Activated T-helper 1 cell treated with anti-CD3 and anti-CD28 coated beads, Interleukin-12 subunit alpha, Interleukin-12 subunit beta, Interleukin-2, Interleukin-4 antibody, amounts not matched to agents 30 ng/mL and 10 ng/mL and 1 ng/mL, durations not matched to agents 14 hours and 24 hours and 36 hours (primary cell): ENCODE data around the gene PDE10A. TPM values are rescaled to one million over a fixed set of nuclear protein-coding genes. Genes with fewer than 3 reads are reported as not detected.
"Not testable (repeated sequence)": the region's sequence is repeated elsewhere in the genome, so short reads cannot be mapped to it uniquely, and the experiment has no call there.

Source experiments
- DNase-seq: peaks from one replicate; pipeline ENCODE4 v3.0.0; 2021; ENCODE audit warnings: low spot score
- H3K27ac Mint-ChIP-seq: one replicate; pipeline ENCODE4 v1.8.0; 2021; ENCODE audit warnings: mild to moderate bottlenecking, mixed read lengths
- H3K27me3 Mint-ChIP-seq: one replicate; pipeline ENCODE4 v1.8.0; 2022; ENCODE audit warnings: mild to moderate bottlenecking, moderate library complexity, mixed read lengths; ENCODE audit not compliant: insufficient read depth
- H3K36me3 Mint-ChIP-seq: one replicate; pipeline ENCODE4 v1.8.0; 2021; ENCODE audit warnings: low read depth, mixed read lengths
- H3K4me1 Mint-ChIP-seq: one replicate; pipeline ENCODE4 v1.8.0; 2021; ENCODE audit warnings: low read depth, mixed read lengths
- H3K4me3 Mint-ChIP-seq: one replicate; pipeline ENCODE4 v1.8.0; 2021; ENCODE audit warnings: mild to moderate bottlenecking, moderate library complexity, mixed read lengths
- H3K9me3 Mint-ChIP-seq: one replicate; pipeline ENCODE4 v1.8.0; 2021; ENCODE audit warnings: mixed read lengths
- intact Hi-C: fragments of 100-400 bp; cut with micrococcal nuclease; formaldehyde crosslinking; loops from one replicate; pipeline ENCODE4 v1.15.1; 2024
- total RNA-seq: library from RNA; stranded (reverse); gene quantifications from 2 replicates; pipeline ENCODE4 v1.2.3, GENCODE V29; 2022

Gene PDE10A
- total RNA-seq, 1 donor from 2014 or later: not detected

DNA sequence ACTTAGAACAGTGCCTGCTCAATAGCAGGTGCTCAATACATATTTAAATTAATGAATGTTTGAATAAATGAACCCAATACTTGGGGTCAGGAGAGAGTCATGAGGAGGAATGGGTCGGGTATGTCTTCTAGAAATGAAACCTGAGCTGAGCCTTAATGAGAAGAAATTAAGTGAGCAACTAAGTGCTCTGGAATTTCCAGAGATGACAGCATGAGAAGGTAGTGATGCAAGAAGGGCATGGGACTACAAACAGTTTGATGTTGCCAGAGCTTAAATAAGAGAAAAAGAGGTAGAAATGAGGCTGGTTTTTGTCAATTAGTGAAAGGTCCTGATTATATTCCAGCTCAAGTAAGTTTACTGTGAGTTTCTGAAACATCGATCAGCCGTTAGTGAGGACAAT is 82.9 kb downstream of the PDE10A start:
- intact Hi-C loops: no loop called here
- Mint-ChIP-seq H3K27me3 (no peaks in the 10 kb centered on the region), H3K9me3 (no peaks in the 10 kb centered on the region), H3K4me3 (no peak overlapping the region), H3K27ac (no peak overlapping the region), H3K4me1 (no peaks in the 10 kb centered on the region), H3K36me3 (no peaks in the 10 kb centered on the region)
- DNase-seq: no peak

DNA sequence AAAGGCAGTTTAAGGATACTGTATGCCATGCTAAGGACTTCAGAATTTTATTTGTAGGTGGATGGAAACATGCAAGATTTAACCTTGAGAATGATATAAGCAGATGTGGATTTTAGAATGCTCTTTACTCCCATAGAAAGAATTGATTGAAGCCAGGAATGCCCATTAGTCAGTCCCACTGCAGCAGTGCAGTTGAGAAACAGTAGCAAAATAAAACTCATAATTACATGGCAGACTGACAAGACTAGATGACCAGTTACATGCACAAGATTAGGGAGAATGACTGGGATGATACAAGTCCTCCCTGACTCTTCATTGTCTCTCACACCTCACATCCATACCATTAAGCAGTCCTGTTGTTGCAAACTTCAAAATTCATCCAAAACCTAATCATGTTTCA is 83.9 kb downstream of the PDE10A start:
- no peak for DNase-seq
- Mint-ChIP-seq H3K36me3 (no peaks in the 10 kb centered on the region), H3K4me1 (no peaks in the 10 kb centered on the region), H3K9me3 (no peaks in the 10 kb centered on the region), H3K27me3 (no peaks in the 10 kb centered on the region), H3K27ac (no peak overlapping the region), H3K4me3 (no peak overlapping the region)
- intact Hi-C loops: no loop called here

DNA sequence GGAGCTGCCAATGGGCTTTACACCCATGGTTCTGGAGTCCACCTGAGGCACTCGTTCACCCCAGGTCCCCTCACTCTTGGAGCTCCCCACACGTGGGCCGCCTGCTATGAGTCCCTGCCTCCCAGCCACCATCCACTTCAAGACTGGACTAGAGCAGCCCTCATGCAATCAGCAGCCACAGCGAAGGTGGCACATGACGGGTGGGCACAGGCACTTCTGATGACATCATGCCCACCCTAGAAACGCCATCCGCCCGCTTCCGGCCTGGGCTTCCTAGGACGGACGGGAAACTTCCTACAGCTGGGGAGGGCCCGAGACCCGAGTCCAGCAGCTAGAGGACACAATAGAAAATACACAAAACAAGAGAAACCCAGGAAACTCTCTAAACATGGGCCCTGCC is 85.5 kb downstream of the PDE10A start:
- no peaks in the 10 kb centered on the region for H3K4me1 Mint-ChIP-seq
- H3K36me3 Mint-ChIP-seq: no peaks in the 10 kb centered on the region
- DNase-seq: no peak
- no peak overlapping the region for H3K27ac Mint-ChIP-seq
- no peaks in the 10 kb centered on the region for H3K27me3 Mint-ChIP-seq
- H3K4me3 Mint-ChIP-seq: no peak overlapping the region
- intact Hi-C loops: no loop called here
- no peaks in the 10 kb centered on the region for H3K9me3 Mint-ChIP-seq

DNA sequence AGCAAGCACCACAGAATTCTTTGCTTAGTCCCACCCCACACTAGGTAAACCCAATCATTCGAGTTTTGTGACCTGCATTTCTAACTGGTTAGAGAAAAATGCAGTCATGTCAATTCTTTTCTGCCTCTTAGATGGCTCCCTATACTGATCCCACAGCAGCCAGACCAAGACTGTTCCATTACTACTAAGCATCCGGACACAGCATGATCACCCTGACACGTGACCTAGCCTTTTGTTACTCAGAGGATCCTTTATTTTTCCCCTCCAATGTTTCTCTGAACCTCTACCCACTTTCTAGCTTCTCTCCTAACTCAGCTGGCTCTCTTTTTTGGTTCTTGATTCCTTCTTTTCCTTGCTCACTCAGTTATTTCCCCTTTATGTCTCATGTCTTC is 87.9 kb downstream of the PDE10A start:
- Mint-ChIP-seq H3K27me3 (no peaks in the 10 kb centered on the region), H3K27ac (no peak overlapping the region), H3K36me3 (no peaks in the 10 kb centered on the region), H3K4me3 (no peak overlapping the region), H3K9me3 (no peaks in the 10 kb centered on the region), H3K4me1 (no peaks in the 10 kb centered on the region)
- no peak for DNase-seq
- intact Hi-C loops: no loop called here

DNA sequence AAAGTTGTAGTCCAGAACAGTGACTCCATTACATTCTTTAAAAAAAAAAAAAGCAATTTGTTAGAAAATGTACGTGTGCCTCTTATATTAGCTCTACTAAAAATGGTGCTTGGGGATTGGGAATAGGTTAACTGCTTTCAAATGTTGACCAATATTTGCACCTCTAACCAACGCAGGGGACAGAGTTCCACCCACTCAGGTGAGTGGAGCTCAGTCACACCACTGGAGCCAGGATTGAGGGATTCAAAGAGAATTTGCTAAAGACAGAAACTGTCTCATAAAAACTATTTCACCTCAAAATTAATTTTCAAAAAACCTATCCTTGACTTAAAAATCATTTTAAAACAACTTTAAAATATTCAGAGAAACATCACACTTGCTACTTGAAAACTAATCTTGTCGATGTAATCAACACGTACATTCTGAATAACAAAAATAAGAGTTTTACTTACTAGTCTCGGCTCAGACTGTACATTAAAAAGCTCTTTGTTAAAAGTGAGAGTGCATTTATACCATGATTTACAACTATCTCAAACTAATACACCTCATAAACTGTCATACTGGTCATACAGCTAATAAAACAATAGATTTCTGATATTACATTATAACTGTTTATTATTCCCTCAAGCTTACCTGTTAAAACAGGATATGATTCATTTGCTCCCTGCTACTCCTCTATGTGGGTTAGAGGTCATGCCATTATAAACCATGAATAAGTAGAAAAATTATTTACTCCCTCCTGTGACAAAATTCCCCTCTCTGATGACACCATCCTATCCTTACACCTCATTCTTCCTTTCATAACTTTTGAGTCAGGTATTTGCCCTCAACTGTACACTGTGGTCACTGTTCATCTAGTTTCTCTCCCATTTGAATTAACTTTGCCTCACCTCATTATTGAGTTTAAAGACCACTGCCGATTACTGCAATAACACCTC is 88.6 kb downstream of the PDE10A start:
- Mint-ChIP-seq H3K4me1 (no peaks in the 10 kb centered on the region), H3K27ac (no peak overlapping the region), H3K27me3 (no peaks in the 10 kb centered on the region), H3K36me3 (no peaks in the 10 kb centered on the region), H3K4me3 (no peak overlapping the region), H3K9me3 (no peaks in the 10 kb centered on the region)
- intact Hi-C loops: no loop called here
- DNase-seq: no peak

DNA sequence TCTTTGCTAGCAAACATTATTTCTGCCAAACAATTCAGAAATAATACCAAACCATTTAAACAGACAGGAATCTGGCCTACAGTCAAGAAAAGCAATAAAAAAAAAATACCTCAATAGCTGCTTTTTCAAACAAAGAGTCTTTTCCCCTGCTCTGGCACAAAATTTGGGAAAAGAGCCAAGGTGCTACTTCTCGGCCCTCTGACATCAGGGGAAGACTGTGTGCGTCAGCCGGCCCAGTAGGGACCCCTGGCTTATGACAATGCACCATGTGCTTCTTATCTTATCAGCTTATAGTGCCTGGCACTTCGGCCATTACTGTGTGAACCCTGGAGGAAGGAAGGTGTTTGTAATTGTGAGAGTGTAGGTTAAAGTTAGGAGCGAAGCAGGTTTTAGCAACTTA is 89.4 kb downstream of the PDE10A start:
- Mint-ChIP-seq H3K4me1 (no peaks in the 10 kb centered on the region), H3K4me3 (no peak overlapping the region), H3K27ac (no peak overlapping the region), H3K27me3 (no peaks in the 10 kb centered on the region), H3K9me3 (no peaks in the 10 kb centered on the region), H3K36me3 (no peaks in the 10 kb centered on the region)
- no peak for DNase-seq
- intact Hi-C loops: no loop called here

DNA sequence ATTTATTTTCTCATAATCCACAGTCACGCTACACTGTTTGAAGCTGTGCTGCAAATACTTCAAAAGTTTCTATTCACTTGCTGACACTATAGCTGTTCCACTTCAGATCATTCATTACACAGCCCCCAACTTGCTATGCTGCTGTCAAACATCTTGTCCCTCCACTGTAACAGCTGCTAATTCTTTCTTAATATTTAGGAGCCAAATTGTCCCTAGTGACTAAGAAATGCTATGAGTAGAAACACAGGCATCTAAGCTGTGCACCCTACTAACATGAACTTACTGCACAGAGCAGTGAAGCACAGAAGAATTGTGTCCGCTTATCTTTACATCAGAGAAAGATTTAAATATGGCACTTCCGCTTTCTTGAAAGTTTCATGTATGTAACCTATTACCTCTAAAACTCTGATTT is 91.3 kb downstream of the PDE10A start:
- Mint-ChIP-seq H3K36me3 (no peaks in the 10 kb centered on the region), H3K27ac (no peak overlapping the region), H3K4me1 (no peaks in the 10 kb centered on the region), H3K9me3 (no peaks in the 10 kb centered on the region), H3K27me3 (no peaks in the 10 kb centered on the region), H3K4me3 (no peak overlapping the region)
- no peak for DNase-seq
- intact Hi-C loops: no loop called here

DNA sequence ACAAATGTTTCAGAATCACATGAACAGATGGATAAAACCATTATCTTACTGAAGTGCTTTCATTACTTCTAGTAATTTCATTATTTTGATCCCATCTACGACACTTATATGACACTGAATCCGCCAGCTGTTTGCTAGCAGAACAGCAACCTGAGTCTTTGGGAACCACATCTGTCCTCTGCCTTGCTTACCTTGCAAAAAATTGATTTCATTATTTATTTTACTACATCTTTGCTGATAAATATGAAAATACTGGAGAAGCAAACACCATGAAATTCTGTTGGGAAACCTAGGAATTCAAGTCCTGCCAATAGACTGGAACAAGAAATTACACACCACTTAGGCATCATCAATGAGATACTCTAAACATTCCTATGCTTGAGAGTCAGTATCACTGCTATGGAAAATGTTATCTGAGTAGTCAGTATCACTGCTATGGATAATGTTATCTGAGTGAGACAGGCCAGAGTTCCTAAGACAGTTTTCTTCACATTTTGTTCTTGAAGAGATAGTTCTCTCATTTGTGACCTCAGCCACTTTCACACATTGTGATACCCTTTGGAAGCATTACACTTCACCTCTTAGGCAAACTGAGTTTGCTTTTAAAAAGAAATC is 91.9 kb downstream of the PDE10A start:
- Mint-ChIP-seq H3K4me3 (no peak overlapping the region), H3K4me1 (no peaks in the 10 kb centered on the region), H3K27ac (no peak overlapping the region), H3K9me3 (no peaks in the 10 kb centered on the region), H3K27me3 (no peaks in the 10 kb centered on the region), H3K36me3 (no peaks in the 10 kb centered on the region)
- intact Hi-C loops: no loop called here
- DNase-seq: no peak

DNA sequence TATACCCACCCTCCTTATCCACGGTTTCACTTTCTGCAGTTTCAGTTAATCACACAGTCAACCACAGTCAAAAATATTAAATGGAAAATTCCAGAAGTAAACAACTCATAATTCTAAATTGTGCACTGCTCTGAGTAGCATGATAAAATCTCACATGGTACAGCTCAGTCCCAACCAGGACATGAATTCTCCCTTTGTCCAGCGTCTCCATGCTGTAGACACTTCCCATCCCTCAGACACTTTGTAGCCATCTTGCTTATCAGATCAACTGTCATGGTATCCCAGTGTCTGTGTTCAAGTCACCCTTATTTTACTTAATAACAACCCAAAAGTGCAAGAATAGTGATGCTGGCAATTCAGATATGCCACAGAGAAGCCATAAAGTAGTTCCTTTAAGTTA is 94.7 kb downstream of the PDE10A start:
- Mint-ChIP-seq H3K27me3 (no peaks in the 10 kb centered on the region), H3K36me3 (no peaks in the 10 kb centered on the region), H3K9me3 (no peaks in the 10 kb centered on the region), H3K27ac (no peak overlapping the region), H3K4me1 (no peaks in the 10 kb centered on the region), H3K4me3 (no peak overlapping the region)
- DNase-seq: no peak
- intact Hi-C loops: no loop called here

DNA sequence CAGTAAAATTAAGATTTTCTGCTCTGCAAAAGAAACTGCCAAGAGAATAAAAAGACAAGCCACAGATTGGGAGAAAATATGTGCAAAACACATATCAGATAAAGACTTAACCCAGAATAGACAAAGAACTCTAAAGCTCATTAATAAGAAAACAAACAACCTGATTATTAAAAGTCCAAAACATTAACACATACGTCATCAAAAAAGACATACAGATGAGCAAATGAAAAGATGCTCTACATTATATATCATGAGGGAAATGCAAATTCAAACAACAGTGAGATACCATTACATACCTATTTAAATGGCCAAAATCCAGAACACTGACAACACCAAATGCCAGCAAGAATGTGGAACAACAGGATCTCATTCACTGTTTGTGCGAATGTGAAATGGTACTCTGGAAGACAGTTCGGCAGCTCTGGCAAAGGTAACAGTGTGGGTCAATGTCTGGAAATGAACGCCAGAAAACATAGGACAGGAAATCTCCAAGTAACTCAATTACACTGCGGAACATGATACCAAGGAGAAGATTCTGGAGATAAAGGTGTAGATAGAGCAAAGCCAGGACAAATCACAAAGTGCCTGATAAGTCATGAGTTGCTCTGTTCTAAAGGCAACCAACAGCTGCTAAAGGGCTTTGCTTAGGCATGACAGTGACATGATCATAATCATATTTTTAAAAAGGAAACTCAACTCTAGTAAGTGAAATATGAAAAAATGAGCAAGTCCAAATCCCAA is 96.8 kb downstream of the PDE10A start:
- Mint-ChIP-seq H3K27me3 (no peaks in the 10 kb centered on the region), H3K4me1 (no peaks in the 10 kb centered on the region), H3K4me3 (no peak overlapping the region), H3K27ac (no peak overlapping the region), H3K9me3 (no peaks in the 10 kb centered on the region), H3K36me3 (no peaks in the 10 kb centered on the region)
- no peak for DNase-seq
- intact Hi-C loops: no loop called here

DNA sequence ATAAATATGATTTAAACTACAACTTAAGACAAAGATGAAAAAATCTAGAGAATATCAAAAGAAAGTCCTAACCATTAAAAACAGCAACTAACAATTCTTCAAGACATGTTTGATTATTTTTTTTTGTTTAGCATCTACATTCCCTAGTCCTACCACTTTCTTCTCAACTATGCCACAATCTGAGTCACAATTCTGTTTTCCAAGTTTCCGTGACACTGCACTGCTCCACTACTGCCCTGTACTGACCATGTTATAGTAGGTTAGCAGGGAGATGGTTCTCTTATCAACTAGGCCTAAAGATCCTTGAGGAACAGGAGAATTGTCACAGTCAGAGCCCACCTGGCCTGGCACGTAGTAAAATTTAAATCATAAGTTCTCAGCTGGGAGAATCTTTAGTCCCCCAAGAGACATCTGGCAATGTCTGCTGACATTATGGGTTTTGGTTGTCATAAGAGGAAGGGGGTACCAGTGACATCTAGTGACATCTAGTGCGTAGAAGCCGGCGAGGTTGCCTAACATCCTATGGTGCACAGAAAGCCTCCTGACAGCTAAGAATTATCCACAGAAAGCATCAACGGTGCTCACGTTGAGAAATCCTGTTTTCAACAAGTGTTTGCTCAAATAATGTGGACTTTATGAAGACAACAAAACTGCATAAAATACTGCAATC is 100.5 kb downstream of the PDE10A start:
- no peaks in the 10 kb centered on the region for H3K4me1 Mint-ChIP-seq
- no peak overlapping the region for H3K27ac Mint-ChIP-seq
- H3K4me3 Mint-ChIP-seq: no peak overlapping the region

DNA sequence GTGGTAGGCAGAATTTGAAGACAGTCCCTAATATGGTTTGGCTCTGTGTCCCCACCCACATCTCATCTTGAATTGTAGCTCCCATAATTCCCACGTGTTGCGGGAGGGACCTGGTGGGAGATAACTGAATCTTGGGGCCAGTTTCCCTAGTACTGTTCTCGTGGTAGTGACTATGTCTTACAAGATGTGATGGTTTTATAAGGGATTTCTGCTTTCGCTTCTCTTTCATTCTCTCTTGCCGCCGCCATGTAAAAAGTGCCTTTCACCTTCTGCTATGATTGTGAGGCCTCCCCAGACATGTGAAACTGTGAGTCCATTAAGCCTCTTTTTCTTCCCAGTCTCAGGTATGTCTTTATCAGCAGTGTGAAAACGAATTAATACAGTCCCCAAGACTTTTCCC is 103.4 kb downstream of the PDE10A start:
- intact Hi-C loops: no loop called here
- DNase-seq: no peak

More for the DNA sequence above, 100.5 kb downstream of the PDE10A start:
- Mint-ChIP-seq H3K9me3 (peaks cover 3% of the 10 kb centered on the region), H3K36me3 (no peaks in the 10 kb centered on the region), H3K27me3 (no peaks in the 10 kb centered on the region)
- DNase-seq: no peak
- intact Hi-C loops: no loop called here

DNA sequence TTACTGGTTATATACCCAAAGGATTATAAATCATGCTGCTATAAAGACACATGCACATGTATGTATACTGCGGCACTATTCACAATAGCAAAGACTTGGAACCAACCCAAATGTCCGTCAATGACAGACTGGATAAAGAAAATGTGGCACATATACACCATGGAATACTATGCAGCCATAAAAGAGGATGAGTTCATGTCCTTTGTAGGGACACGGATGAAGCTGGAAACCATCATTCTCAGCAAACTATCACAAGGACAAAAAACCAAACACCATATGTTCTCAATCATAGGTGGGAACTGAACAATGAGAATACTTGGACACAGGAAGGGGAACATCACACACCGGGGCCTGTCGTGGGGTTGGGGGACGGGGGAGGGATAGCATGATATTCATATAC is 104.9 kb downstream of the PDE10A start:
- intact Hi-C loops, H3K4me1 Mint-ChIP-seq, DNase-seq, H3K36me3 Mint-ChIP-seq, H3K4me3 Mint-ChIP-seq, H3K9me3 Mint-ChIP-seq, H3K27ac Mint-ChIP-seq, H3K27me3 Mint-ChIP-seq: not testable (repeated sequence)

More for the DNA sequence above, 103.4 kb downstream of the PDE10A start:
- H3K36me3 Mint-ChIP-seq: no peaks in the 10 kb centered on the region
- H3K27me3 Mint-ChIP-seq: no peaks in the 10 kb centered on the region
- peaks cover 3% of the 10 kb centered on the region for H3K9me3 Mint-ChIP-seq
- no peak overlapping the region for H3K27ac Mint-ChIP-seq
- H3K4me1 Mint-ChIP-seq: no peaks in the 10 kb centered on the region
- no peak overlapping the region for H3K4me3 Mint-ChIP-seq
